LHCN-M2 (cell line): ENCODE results near the gene MBNL2. TPM values are rescaled to one million over a fixed set of nuclear protein-coding genes. Genes with fewer than 3 reads are reported as not detected.
A peak's percentile ranks its signal among the peaks of the same experiment; 100 is the strongest.

Experiments used
- DNase-seq: peaks from one replicate; pipeline ENCODE4 v3.0.0-alpha.2; 2012; ENCODE audit warnings: low read depth
- total RNA-seq: library from RNA; depleted of rRNA; stranded (reverse); fragments of >200 nt; gene quantifications from 2 replicates; pipeline ENCODE4 v1.2.3, GENCODE V29; 2014

MBNL2 gene
- total RNA-seq, 1 experiment from 2014 or later: 24.4 TPM

- no peak for DNase-seq
These were observed 186.8 kb downstream of the MBNL2 start for GRCh38 chr13:97408938-97409337.

GRCh38 chr13:97411984-97412383 lies 189.9 kb downstream of the MBNL2 start:
- DNase-seq: no peak

GRCh38 chr13:97413694-97414093 lies 191.6 kb downstream of the MBNL2 start:
- no peak for DNase-seq

DNA sequence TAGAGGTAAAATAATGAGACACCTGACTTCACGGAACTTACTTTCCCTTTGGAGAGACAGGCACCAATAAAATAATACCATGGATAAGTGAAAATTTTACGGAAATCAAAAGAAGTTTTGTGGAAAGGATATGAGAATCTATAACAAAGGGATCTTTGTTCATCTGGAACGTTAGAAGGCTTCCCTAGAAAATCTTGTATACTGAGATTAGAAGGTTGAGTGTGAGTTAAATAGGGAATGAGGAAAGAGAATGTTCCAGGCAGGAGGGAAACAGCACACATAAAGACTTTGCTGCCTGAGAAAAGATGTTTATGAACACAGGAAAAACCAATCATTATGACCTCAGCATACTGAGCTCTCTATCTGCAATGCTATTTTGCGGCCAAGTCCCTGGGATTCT lies 192.3 kb downstream of the MBNL2 start:
- no peak for DNase-seq

GRCh38 chr13:97417698-97418097 lies 195.6 kb downstream of the MBNL2 start:
- no peak for DNase-seq

- DNase-seq: peak; percentile 65
These were observed 200.3 kb downstream of the MBNL2 start for GRCh38 chr13:97422118-97423054.

- DNase-seq: no peak
These were observed 201.3 kb downstream of the MBNL2 start for GRCh38 chr13:97423300-97424045.

- DNase-seq: no peak
These were observed 203.5 kb downstream of the MBNL2 start for GRCh38 chr13:97425590-97425989.

DNA sequence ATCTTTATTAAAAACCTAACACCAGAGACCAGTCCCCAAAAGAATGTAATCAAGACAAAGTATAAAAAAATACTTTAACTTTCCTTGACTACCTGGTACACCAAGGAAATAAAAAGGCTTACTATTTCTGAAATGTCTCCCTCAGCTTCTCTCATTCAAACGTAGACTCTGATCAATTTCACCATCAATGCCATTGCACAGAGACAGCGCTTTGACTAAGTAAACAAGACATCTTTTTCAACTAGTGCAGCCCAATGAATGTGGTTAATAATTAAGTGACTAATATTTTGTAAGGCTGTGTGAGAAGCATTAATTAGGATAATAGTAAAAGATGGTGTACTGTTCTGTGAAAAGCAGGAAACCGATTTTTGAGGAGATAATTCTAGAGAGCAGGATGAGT lies 204.6 kb downstream of the MBNL2 start:
- no peak for DNase-seq

DNA sequence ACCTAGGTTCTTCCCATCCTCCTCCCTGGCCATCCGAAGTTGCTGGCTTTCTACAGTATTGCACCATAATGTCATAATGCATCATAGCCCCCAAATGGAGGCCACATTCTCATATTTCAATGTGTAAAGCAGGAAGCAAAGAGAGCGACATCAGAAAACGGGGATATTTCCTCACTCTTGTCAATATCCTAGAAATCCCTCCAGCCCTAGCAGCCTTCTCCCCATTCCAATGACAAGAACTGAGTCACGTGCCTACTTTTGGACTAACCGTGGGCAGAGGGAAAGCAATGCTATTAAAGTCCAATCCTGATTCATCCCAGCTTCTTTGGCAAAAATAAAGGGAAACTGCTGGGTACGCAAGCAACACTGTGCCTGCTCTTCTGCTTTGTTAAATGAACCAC lies 207.5 kb downstream of the MBNL2 start:
- DNase-seq: peak; percentile 53

DNA sequence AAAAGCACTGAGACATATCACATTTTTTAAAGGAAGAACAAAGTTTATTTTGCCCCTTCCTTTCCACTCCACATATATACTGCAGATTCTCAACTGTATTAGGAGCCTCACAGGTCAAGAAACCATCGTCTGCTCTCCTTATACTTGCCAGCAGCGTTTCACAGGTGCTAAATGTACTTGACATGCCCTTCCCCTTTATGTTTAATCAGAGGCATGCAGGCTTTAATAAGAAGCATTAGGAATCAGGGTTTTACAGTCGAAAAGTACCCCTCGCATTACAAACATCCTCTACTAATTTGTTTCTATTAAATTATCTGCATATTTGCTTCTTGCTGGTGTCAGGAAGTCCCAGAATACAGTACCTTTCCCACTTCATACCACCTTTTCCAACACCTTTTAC lies 208.2 kb downstream of the MBNL2 start:
- no peak for DNase-seq

GRCh38 chr13:97431171-97431764 lies 209.1 kb downstream of the MBNL2 start:
- DNase-seq: no peak

DNA sequence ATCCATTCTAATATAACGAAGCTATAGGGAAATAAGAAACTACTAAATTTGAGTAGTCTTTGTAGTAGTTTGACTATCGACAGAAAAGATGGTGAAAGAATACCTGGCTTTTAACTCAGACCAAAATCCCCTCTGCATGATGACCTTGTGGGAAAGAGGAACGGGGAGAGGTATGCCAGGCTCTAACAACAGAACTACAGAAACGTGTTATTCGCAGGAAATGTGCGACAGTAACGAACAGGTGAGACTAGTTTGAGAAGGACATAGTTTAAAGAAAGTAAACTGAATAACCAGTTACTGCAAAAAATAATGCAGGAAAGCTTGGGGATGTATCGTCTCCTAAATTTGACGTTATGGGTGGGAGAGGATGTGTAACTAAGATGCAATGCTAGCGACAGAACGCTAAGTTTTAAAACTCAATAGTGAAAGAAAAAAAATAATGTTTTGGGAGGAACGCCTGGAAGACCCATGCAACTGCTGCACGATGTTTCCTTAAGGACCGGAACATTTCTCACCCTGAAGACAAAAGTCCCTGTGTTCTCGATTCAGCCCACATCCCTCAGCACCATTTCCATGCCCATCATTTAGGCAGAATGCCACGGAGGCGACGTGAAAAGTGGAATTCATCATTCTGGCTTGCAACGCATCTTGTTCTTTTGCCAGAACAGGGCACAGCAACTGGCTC lies 210.2 kb downstream of the MBNL2 start:
- no peak for DNase-seq

GRCh38 chr13:97432917-97433726 lies 211.0 kb downstream of the MBNL2 start:
- DNase-seq: peak; percentile 100

DNA sequence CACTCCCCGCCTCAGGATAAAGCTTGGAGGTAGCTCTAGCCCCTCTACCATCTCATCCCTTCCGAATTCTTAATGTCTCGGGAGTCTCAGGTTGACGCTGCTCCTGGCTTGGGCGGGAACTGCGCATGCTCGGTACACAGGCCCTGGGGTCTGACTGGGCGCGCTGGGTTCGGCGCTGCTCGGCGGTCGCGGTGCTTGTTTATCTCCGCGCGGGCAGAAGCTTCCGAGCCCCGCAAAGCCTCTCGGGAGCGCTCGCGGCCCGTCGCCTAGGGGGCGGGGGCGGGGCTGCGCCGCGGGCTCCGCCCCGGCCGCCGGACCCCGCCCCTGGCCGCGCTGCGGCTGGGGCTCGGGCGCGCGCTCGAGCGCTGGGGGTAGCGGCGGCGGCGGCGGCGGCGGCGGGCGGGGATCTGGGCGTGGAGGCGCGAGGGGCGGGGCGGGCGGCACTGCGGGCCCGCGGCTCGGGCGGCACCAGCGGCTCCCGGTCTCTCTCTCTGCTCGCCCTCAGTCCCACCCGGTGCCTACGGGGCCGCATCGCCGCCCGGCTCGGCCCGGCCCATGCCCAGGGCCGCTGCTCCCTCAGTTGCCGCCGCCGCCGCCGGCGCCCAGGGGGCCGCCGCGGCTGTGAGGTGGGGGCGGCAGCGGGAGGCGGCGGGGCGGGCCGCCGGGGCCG lies 211.7 kb downstream of the MBNL2 start, which contains the start of gene RAP2A:
TSS of gene RAP2A (plus strand) at position 443 of the 670 bp plus-strand sequence. CDS start 302 bp downstream, outside the sequence.
- DNase-seq: peak; percentile 86

GRCh38 chr13:97434397-97435201 lies 212.5 kb downstream of the MBNL2 start:
- DNase-seq: peak; percentile 20

- no peak for DNase-seq
These were observed 213.2 kb downstream of the MBNL2 start for GRCh38 chr13:97435323-97435722.

DNA sequence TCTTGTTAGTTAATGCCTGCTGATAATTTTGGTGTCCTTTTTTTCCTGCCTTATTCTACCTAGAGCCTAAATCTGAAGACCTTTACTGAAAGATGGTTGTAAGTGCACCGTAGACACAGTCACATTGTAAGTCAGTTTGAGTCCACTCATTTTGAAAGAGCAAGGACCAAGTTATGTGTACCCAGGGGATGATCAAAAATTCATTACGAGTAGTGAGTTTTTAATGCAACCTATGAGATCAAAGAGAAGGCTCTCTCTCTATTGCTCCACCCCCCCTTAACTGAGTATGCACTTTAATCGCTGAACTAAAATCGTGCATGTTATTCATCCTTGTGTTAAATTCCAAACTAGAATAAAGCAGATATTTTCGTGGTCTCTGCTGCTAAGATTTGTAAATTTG lies 213.7 kb downstream of the MBNL2 start:
- peak; percentile 18 for DNase-seq

DNA sequence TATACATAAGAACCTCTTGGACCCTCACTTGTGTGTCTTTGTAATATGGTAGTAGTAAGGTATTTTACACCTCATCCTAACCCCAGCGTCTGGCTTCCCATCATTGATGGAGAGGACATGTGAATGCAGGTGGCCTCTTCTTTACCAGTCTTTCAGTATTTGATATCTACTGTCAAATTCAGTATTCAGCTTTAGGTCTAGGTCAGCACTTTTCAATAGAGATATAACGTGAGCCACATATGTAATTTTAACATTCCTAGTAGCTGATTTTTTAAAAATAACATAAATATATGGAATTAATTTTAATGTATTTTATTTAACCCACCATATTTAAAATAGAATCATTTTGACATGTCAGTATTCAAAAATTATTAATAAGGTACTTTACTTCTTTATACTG lies 214.7 kb downstream of the MBNL2 start:
- DNase-seq: no peak
